Measurements from ENCODE around the gene NME3. TPM values are rescaled to one million over a fixed set of nuclear protein-coding genes. Genes with fewer than 3 reads are reported as not detected.

NME3 gene
- total RNA-seq, 1 experiment from 2014 or later, result 76.9 TPM

- Histone ChIP-seq H4K20me1 (ENCODE audit: control insufficient read depth, insufficient read depth, insufficient read length) (no peaks in the 10 kb centered on the region), H2BK12ac (ENCODE audit: insufficient read length, low read depth, low read length) (no peak overlapping the region), H3K23ac (ENCODE audit: insufficient read length, low read depth, low read length) (no peak overlapping the region), H3K9ac (ENCODE audit: extremely low read depth, insufficient read length, low read length) (no peak overlapping the region), H2BK15ac (ENCODE audit: low read depth, low read length) (no peak overlapping the region), H3K27ac (ENCODE audit: insufficient read length, low read depth, low read length) (no peak overlapping the region), H2BK120ac (ENCODE audit: low read depth, low read length, poor library complexity, severe bottlenecking) (no peak overlapping the region), H3T11ph (ENCODE audit: low read length) (no peak overlapping the region), H3K79me2 (ENCODE audit: insufficient read depth, low read length) (no peaks in the 10 kb centered on the region), H3K4ac (ENCODE audit: low read depth, low read length) (no peak overlapping the region), H3K18ac (ENCODE audit: insufficient read length, low read depth, low read length) (no peak overlapping the region), H2BK20ac (ENCODE audit: low read depth, low read length, poor library complexity, severe bottlenecking) (no peak overlapping the region), H3K27me3 (ENCODE audit: insufficient read depth, low read length) (no peaks in the 10 kb centered on the region), H2AFZ (ENCODE audit: low read length) (no peak overlapping the region), H3K4me2 (ENCODE audit: insufficient read depth, insufficient read length, low read length) (no peak overlapping the region), H3K9me3 (ENCODE audit: control insufficient read depth, low read depth, low read length) (no peaks in the 10 kb centered on the region), H2AK5ac (ENCODE audit: insufficient read length, low read length) (no peak overlapping the region), H4K91ac (ENCODE audit: insufficient read length, low read depth, low read length) (no peak overlapping the region), H3K4me1 (ENCODE audit: insufficient read depth, low read length) (no peaks in the 10 kb centered on the region), H3K56ac (ENCODE audit: insufficient read length, low read depth, low read length) (no peak overlapping the region), H3K23me2 (ENCODE audit: insufficient read length, low read depth, low read length, poor library complexity, severe bottlenecking) (no peaks in the 10 kb centered on the region), H3K14ac (ENCODE audit: insufficient read depth, low read length) (no peak overlapping the region), H4K8ac (replicated peaks; ENCODE audit: insufficient read length, low read depth, low read length) (no peak overlapping the region), H4K5ac (ENCODE audit: insufficient read length, low read depth, low read length) (no peak overlapping the region), H2BK5ac (ENCODE audit: insufficient read length, low read length) (no peak overlapping the region), H3K79me1 (ENCODE audit: insufficient read depth, low read depth, low read length, poor library complexity, severe bottlenecking) (no peaks in the 10 kb centered on the region)
- peaks cover 4 to 17% (median 13%) of the 10 kb centered on the region in 3 experiments for H3K36me3 Mint-ChIP-seq (ENCODE audit: insufficient read depth in 1 of 3, low read depth in 3 of 3)
- peak overlapping the region in 1 of 3 experiments; percentile 86; a peak in 2 of 7 replicates for H3K27ac Mint-ChIP-seq
- DNase-seq, result no peak
- H3K4me3 Mint-ChIP-seq, result no peak overlapping the region
- H3K27me3 Mint-ChIP-seq (ENCODE audit: low read depth), result peaks cover 2% of the 10 kb centered on the region
- TF ChIP-seq, protein P1, sequence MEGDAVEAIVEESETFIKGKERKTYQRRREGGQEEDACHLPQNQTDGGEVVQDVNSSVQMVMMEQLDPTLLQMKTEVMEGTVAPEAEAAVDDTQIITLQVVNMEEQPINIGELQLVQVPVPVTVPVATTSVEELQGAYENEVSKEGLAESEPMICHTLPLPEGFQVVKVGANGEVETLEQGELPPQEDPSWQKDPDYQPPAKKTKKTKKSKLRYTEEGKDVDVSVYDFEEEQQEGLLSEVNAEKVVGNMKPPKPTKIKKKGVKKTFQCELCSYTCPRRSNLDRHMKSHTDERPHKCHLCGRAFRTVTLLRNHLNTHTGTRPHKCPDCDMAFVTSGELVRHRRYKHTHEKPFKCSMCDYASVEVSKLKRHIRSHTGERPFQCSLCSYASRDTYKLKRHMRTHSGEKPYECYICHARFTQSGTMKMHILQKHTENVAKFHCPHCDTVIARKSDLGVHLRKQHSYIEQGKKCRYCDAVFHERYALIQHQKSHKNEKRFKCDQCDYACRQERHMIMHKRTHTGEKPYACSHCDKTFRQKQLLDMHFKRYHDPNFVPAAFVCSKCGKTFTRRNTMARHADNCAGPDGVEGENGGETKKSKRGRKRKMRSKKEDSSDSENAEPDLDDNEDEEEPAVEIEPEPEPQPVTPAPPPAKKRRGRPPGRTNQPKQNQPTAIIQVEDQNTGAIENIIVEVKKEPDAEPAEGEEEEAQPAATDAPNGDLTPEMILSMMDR (conservative IDR thresholded peaks at IDR 0.05), result no peak
- no peaks in the 10 kb centered on the region for H3K9me3 Mint-ChIP-seq
- WGBS (ENCODE audit: extremely low coverage, insufficient read length, low lambda C conversion rate), result no CpG with 5 or more reads among the region's 15 CpGs
- no peaks in the 10 kb centered on the region for H3K4me1 Mint-ChIP-seq
Observed at GRCh38 chr16:1819611-1820010, 48.3 kb upstream of the NME3 start.

All from H9 (cell line).